ENCODE results near the gene MEGF11.

GRCh38 chr15:66278056-66278455 is 24.5 kb upstream of the MEGF11 start:
- TF ChIP-seq CTCF (IDR thresholded peaks at IDR 0.05; ENCODE audit: insufficient read depth, low read length, poor library complexity, severe bottlenecking) = no peak
- no peak for TF ChIP-seq EZH2phosphoT487 (conservative IDR thresholded peaks at IDR 0.05; ENCODE audit: low read length)
